ENCODE data around the gene FAM53B. TPM values are rescaled to one million over a fixed set of nuclear protein-coding genes. Genes with fewer than 3 reads are reported as not detected.

Gene FAM53B
- total RNA-seq, 1 donor from 2014 or later: 9.2 TPM

GRCh38 chr10:124596116-124596785 is 147.9 kb downstream of the FAM53B start:
- no peak for DNase-seq (ENCODE audit: low read depth)
- H3K4me3 ChIP-seq (ENCODE audit: low read depth, low read length): no peak overlapping the region
- no peak for TF ChIP-seq CTCF (conservative IDR thresholded peaks at IDR 0.05; ENCODE audit: low read depth, low read length)

GRCh38 chr10:124595143-124595883 is 148.9 kb downstream of the FAM53B start:
- TF ChIP-seq CTCF (conservative IDR thresholded peaks at IDR 0.05; ENCODE audit: low read depth, low read length): no peak
- DNase-seq (ENCODE audit: low read depth): no peak
- no peak overlapping the region for H3K4me3 ChIP-seq (ENCODE audit: low read depth, low read length)

DNA sequence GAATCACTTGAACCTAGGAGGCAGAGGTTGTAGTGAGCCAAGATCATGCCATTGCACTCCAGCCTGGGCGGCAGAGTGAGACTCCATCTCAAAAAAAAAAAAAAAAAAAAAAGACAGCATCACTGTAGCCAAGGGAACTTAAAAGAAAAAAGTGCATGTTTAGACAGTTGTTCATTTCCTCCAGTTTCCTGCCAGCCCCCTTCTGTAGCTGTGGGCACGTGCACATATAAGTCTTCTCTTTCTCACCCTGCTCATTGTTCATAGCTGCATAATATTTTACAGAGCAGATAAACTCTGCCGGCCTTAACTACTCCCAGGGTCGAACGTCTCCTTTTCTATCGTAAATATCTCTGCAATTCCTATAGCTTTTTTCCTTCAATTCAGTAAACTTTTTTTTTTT is 149.9 kb downstream of the FAM53B start:
- no peak overlapping the region for H3K4me3 ChIP-seq (ENCODE audit: low read depth, low read length)
- TF ChIP-seq CTCF (conservative IDR thresholded peaks at IDR 0.05; ENCODE audit: low read depth, low read length): no peak
- no peak for DNase-seq (ENCODE audit: low read depth)

- TF ChIP-seq CTCF (conservative IDR thresholded peaks at IDR 0.05; ENCODE audit: low read depth, low read length): no peak
- H3K4me3 ChIP-seq (ENCODE audit: low read depth, low read length): no peak overlapping the region
- no peak for DNase-seq (ENCODE audit: low read depth)
Observed at GRCh38 chr10:124593431-124593985, 150.7 kb downstream of the FAM53B start.

DNA sequence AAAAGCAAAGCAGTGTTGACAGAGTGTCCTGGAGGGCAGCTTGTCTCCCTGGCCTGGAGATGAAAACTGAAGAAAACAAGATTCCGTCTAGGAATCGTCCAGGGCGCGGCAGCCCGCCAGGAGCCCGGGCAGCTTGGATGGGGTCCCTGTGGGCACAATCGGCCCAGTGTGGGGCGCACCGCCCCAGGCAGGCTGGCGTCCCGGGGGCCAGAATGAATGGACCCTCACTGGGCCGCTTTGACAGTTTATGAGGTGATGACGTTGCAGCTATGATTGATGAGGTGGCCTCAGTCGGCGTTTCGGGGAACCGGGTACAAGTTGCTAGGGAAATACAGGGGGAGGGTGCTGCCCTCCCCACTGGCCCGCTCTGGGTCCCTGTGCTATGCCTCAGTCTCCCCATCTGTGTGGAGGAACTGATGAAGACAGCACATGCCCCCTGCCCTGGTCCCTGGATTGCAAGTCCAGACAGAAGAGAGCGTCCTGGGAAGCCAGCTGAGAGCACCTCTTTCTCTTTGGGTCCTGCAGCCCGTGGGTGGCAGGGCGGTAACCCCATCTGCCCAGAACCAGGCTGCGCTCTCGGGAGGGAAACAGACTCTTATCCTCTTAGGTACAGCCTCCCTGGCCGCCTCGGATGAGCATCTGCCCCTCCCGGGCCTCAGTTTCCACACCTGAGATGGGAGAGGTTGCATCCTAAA is 151.3 kb downstream of the FAM53B start:
- no peak overlapping the region for H3K4me3 ChIP-seq (ENCODE audit: low read depth, low read length)
- no peak for DNase-seq (ENCODE audit: low read depth)
- TF ChIP-seq CTCF (conservative IDR thresholded peaks at IDR 0.05; ENCODE audit: low read depth, low read length): no peak

DNA sequence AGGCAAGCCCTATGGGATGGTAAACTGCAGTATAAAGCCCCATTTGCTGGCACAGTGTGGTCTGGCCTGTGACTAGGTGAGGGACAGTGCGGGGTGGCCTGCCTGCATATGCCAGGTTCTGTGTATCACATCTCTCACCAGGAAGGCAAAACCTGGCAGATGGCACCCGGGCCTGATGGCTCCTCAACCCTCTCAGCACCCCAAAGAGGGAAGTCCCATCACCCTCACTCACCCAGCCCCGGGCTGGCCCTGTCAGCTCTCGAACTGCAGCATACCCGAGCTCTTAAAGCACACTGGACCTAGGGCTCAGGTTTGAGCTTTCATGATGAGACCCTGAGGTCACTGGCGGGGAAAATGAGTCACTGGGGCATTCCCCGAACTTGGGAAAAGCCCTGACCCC is 152.1 kb downstream of the FAM53B start:
- no peak for DNase-seq (ENCODE audit: low read depth)
- no peak overlapping the region for H3K4me3 ChIP-seq (ENCODE audit: low read depth, low read length)
- TF ChIP-seq CTCF (conservative IDR thresholded peaks at IDR 0.05; ENCODE audit: low read depth, low read length): no peak
